Astrocyte (in vitro differentiated cells and primary cell): Measurements from ENCODE around the gene PIH1D1. TPM values are rescaled to one million over a fixed set of nuclear protein-coding genes. Genes with fewer than 3 reads are reported as not detected.
A peak's percentile ranks its signal among the peaks of the same experiment; 100 is the strongest.

Experiments
- DNase-seq: peaks from one replicate; pipeline ENCODE4 v3.0.0-alpha.2; 2010; ENCODE audit warnings: low read depth
- FAIRE-seq: peaks from 2 replicates; lab custom pipeline; 2011; peaks lifted over from hg19 to GRCh38; lab: Jason Lieb, UNC
- H2AFZ ChIP-seq: 2 replicates; pipeline ENCODE4 v1.6.0; 2012; ENCODE audit warnings: low read depth, low read length, inconsistent platforms
- H3K27ac ChIP-seq: 2 replicates; pipeline ENCODE4 v1.5.1; 2011; ENCODE audit warnings: low read depth, low read length, inconsistent platforms
- H3K27me3 ChIP-seq: 2 replicates; pipeline ENCODE4 v1.6.0; 2011; ENCODE audit warnings: low read length, inconsistent platforms; ENCODE audit not compliant: insufficient read depth
- H3K36me3 ChIP-seq: 2 replicates; pipeline ENCODE4 v1.5.1; 2011; ENCODE audit warnings: low read length, inconsistent platforms; ENCODE audit not compliant: insufficient read depth
- H3K4me1 ChIP-seq: 2 replicates; pipeline ENCODE4 v1.5.1; 2011; ENCODE audit warnings: low read length, inconsistent platforms; ENCODE audit not compliant: insufficient read depth
- H3K4me2 ChIP-seq: 2 replicates; pipeline ENCODE4 v1.6.0; 2012; ENCODE audit warnings: low read length, inconsistent platforms
- H3K4me3 ChIP-seq: 2 replicates; pipeline ENCODE4 v1.5.1; 2011; ENCODE audit warnings: low read depth, mild to moderate bottlenecking, low read length, inconsistent platforms; ENCODE audit not compliant: insufficient read depth
- H3K79me2 ChIP-seq: 2 replicates; pipeline ENCODE4 v1.6.0; 2012; ENCODE audit warnings: mild to moderate bottlenecking, low read length, inconsistent platforms; ENCODE audit not compliant: insufficient read depth
- H3K9ac ChIP-seq: 2 replicates; pipeline ENCODE4 v1.6.0; 2012; ENCODE audit warnings: mild to moderate bottlenecking, low read length, inconsistent platforms
- H3K9me3 ChIP-seq: 2 replicates; pipeline ENCODE4 v1.5.1; 2012; ENCODE audit warnings: low read depth, mild to moderate bottlenecking, low read length, inconsistent platforms; ENCODE audit not compliant: insufficient read depth
- H4K20me1 ChIP-seq: 2 replicates; pipeline ENCODE4 v1.6.0; 2012; ENCODE audit warnings: low read length, inconsistent platforms; ENCODE audit not compliant: insufficient read depth
- H3K27ac Mint-ChIP-seq: one replicate; pipeline ENCODE4 v1.8.0; 2021; ENCODE audit warnings: mild to moderate bottlenecking, mixed read lengths; ENCODE audit not compliant: unreplicated experiment
- H3K27me3 Mint-ChIP-seq: one replicate; pipeline ENCODE4 v1.8.0; 2021; ENCODE audit warnings: low read depth, mixed read lengths; ENCODE audit not compliant: unreplicated experiment
- H3K36me3 Mint-ChIP-seq: one replicate; pipeline ENCODE4 v1.8.0; 2021; ENCODE audit warnings: low read depth, mixed read lengths; ENCODE audit not compliant: unreplicated experiment
- H3K4me1 Mint-ChIP-seq: one replicate; pipeline ENCODE4 v1.8.0; 2021; ENCODE audit warnings: low read depth, mixed read lengths; ENCODE audit not compliant: unreplicated experiment
- H3K4me3 Mint-ChIP-seq: one replicate; pipeline ENCODE4 v1.8.0; 2021; ENCODE audit warnings: mild to moderate bottlenecking, moderate library complexity, mixed read lengths; ENCODE audit not compliant: unreplicated experiment
- H3K9me3 Mint-ChIP-seq: one replicate; pipeline ENCODE4 v1.8.0; 2021; ENCODE audit warnings: mild to moderate bottlenecking, mixed read lengths; ENCODE audit not compliant: unreplicated experiment
- EZH2 ChIP-seq: IDR thresholded peaks from 2 replicates; pipeline ENCODE4 v1.6.1; 2012; ENCODE audit warnings: mild to moderate bottlenecking, low read length, inconsistent platforms; ENCODE audit not compliant: insufficient read depth
- total RNA-seq: library from RNA; stranded (reverse); gene quantifications from 2 replicates; pipeline ENCODE4 v1.2.1, GENCODE V29; 2021
- TF ChIP-seq, protein P1 (sequence below): IDR thresholded peaks from 2 replicates; pipeline ENCODE4 v1.5.1; 2011; ENCODE audit warnings: low read depth, mild to moderate bottlenecking, inconsistent platforms, low read length, moderate library complexity; ENCODE audit not compliant: insufficient read depth

PIH1D1 gene
- total RNA-seq, 1 donor from 2014 or later: 61.3 TPM

DNA sequence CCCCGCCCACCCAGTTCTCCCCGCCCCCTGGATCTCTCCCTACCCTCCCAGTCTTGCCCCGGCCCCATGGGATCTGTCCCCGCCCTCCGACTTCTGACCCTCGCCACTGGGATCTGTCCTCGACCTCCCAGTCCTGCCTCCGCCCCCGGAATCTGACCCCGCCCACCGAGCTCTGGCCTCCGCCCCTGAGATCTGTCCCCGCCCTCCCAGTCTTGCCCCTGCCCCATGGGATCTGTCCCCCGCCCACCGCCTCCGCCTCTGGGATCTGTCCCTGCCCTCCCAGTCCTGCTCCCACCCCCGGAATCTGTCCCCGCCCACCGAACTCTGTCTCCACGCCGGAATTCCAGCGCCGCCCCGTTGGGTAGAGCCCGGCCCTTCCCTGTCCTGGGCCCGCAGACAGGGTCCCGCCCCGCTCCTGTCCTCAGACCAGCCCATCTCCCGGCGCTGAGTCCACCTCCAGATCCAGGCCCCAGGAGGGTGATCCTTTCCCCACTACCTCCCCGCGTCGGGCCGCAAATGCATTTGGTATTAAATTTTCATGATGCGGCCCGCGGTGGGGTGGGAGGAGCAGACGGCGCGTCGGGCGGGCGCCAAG, 8.7 kb downstream of the PIH1D1 start:
- Histone ChIP-seq H3K27me3 (peaks cover 42% of the 10 kb centered on the region), H3K4me2 (peak overlapping the region; percentile 94), H4K20me1 (no peaks in the 10 kb centered on the region), H3K9me3 (no peaks in the 10 kb centered on the region), H3K27ac (peak overlapping the region; percentile 13), H3K36me3 (no peaks in the 10 kb centered on the region), H3K9ac (peak overlapping the region; percentile 79), H3K79me2 (no peaks in the 10 kb centered on the region), H3K4me1 (peaks cover 3% of the 10 kb centered on the region), H2AFZ (peak overlapping the region; percentile 94), H3K4me3 (peak overlapping the region; percentile 56)
- peak overlapping the region; percentile 80 for H3K4me3 Mint-ChIP-seq
- FAIRE-seq (no peak), DNase-seq (peak; percentile 61)
- TF ChIP-seq, protein P1, sequence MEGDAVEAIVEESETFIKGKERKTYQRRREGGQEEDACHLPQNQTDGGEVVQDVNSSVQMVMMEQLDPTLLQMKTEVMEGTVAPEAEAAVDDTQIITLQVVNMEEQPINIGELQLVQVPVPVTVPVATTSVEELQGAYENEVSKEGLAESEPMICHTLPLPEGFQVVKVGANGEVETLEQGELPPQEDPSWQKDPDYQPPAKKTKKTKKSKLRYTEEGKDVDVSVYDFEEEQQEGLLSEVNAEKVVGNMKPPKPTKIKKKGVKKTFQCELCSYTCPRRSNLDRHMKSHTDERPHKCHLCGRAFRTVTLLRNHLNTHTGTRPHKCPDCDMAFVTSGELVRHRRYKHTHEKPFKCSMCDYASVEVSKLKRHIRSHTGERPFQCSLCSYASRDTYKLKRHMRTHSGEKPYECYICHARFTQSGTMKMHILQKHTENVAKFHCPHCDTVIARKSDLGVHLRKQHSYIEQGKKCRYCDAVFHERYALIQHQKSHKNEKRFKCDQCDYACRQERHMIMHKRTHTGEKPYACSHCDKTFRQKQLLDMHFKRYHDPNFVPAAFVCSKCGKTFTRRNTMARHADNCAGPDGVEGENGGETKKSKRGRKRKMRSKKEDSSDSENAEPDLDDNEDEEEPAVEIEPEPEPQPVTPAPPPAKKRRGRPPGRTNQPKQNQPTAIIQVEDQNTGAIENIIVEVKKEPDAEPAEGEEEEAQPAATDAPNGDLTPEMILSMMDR: no peak
- no peak for TF ChIP-seq EZH2
- peaks cover 5% of the 10 kb centered on the region for H3K36me3 Mint-ChIP-seq
- peaks cover 44% of the 10 kb centered on the region for H3K27me3 Mint-ChIP-seq
- no peaks in the 10 kb centered on the region for H3K4me1 Mint-ChIP-seq
- H3K27ac Mint-ChIP-seq: no peak overlapping the region
- H3K9me3 Mint-ChIP-seq: peaks cover 4% of the 10 kb centered on the region

DNA sequence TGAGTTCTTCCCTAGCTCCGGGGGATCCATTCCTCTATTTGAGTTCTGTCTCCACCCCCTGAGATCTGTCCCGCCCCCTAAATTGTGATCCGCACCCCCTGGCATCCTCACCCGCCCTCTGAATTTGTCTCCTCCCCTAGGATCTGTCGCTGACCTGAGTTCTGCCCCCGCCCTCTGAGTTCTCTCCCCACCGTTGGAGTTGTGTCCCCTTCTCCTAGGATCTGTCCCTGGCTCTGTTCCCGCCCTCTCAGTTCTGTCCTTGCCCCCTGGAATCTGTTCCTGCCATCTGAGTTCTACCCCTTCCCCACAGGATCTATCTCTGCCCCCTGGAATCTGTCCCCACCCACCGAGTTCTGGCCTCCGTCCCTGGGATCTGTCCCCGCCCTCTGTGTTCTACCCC, 9.3 kb downstream of the PIH1D1 start:
- no peak overlapping the region for H3K27ac Mint-ChIP-seq
- peaks cover 49% of the 10 kb centered on the region for H3K27me3 Mint-ChIP-seq
- peaks cover 5% of the 10 kb centered on the region for H3K36me3 Mint-ChIP-seq
- Histone ChIP-seq H3K27ac (no peak overlapping the region), H3K4me3 (peak overlapping the region; percentile 10), H3K79me2 (no peaks in the 10 kb centered on the region), H3K9me3 (no peaks in the 10 kb centered on the region), H3K36me3 (no peaks in the 10 kb centered on the region), H4K20me1 (no peaks in the 10 kb centered on the region), H3K9ac (no peak overlapping the region), H3K27me3 (peaks cover 47% of the 10 kb centered on the region), H3K4me2 (peak overlapping the region; percentile 94), H3K4me1 (peaks cover 3% of the 10 kb centered on the region), H2AFZ (no peak overlapping the region)
- TF ChIP-seq, protein P1: no peak
- peak; percentile 28 for TF ChIP-seq EZH2
- DNase-seq: no peak
- no peaks in the 10 kb centered on the region for H3K4me1 Mint-ChIP-seq
- FAIRE-seq: no peak
- peaks cover 4% of the 10 kb centered on the region for H3K9me3 Mint-ChIP-seq
- peak overlapping the region; percentile 80 for H3K4me3 Mint-ChIP-seq

DNA sequence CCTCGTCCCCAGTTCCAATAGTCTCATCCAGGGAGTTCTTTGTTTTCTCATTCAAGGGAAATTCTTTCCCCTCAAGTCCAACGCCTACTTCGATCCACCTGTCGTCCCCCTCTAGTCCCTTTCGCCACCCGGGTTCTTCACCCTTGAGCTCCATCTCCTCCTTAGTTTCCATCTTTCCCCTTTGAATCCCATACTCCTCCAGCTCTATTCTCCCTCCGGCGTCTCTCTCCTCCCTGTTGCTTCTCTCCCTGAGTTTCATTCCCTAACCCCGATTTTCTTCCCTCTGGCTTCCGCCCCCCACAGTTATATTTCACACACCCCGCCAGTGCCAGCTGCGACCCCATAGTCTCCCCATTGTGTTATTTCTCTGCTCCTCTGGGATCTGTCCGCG, 9.7 kb downstream of the PIH1D1 start:
- Mint-ChIP-seq H3K27me3 (peaks cover 52% of the 10 kb centered on the region), H3K9me3 (peaks cover 4% of the 10 kb centered on the region), H3K4me1 (no peaks in the 10 kb centered on the region), H3K36me3 (peaks cover 5% of the 10 kb centered on the region), H3K4me3 (peak overlapping the region; percentile 80), H3K27ac (no peak overlapping the region)
- Histone ChIP-seq H4K20me1 (no peaks in the 10 kb centered on the region), H3K79me2 (no peaks in the 10 kb centered on the region), H2AFZ (no peak overlapping the region), H3K4me2 (peak overlapping the region; percentile 94), H3K4me1 (peaks cover 3% of the 10 kb centered on the region), H3K4me3 (no peak overlapping the region), H3K9me3 (no peaks in the 10 kb centered on the region), H3K36me3 (no peaks in the 10 kb centered on the region), H3K27me3 (peaks cover 48% of the 10 kb centered on the region), H3K27ac (no peak overlapping the region), H3K9ac (no peak overlapping the region)
- FAIRE-seq (no peak), DNase-seq (no peak)
- TF ChIP-seq, protein P1: no peak
- TF ChIP-seq EZH2: peak; percentile 64
